Measurements from ENCODE around the gene IL17RA.

IL17RA gene

GRCh38 chr22:17104336-17104935 is 19.6 kb downstream of the IL17RA start:
- POLR2A ChIA-PET = no interaction called here

GRCh38 chr22:17105143-17106129 is 20.6 kb downstream of the IL17RA start:
- TF ChIP-seq ZEB2 (tag by site-specific recombination; IDR thresholded peaks at IDR 0.05) (no peak), ZNF791 (tag by site-specific recombination; IDR thresholded peaks at IDR 0.05) (no peak), PRDM6 (tag by site-specific recombination; IDR thresholded peaks at IDR 0.05) (no peak), ZNF670 (tag by site-specific recombination; IDR thresholded peaks at IDR 0.05; ENCODE audit: low read depth) (no peak), REST (tag by site-specific recombination; IDR thresholded peaks at IDR 0.05) (no peak), ZXDB (tag by site-specific recombination; IDR thresholded peaks at IDR 0.05) (no peak)
- TF ChIP-seq, protein P1, sequence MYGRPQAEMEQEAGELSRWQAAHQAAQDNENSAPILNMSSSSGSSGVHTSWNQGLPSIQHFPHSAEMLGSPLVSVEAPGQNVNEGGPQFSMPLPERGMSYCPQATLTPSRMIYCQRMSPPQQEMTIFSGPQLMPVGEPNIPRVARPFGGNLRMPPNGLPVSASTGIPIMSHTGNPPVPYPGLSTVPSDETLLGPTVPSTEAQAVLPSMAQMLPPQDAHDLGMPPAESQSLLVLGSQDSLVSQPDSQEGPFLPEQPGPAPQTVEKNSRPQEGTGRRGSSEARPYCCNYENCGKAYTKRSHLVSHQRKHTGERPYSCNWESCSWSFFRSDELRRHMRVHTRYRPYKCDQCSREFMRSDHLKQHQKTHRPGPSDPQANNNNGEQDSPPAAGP (tag by site-specific recombination; IDR thresholded peaks at IDR 0.05) = no peak
- TF ChIP-seq, protein P2, sequence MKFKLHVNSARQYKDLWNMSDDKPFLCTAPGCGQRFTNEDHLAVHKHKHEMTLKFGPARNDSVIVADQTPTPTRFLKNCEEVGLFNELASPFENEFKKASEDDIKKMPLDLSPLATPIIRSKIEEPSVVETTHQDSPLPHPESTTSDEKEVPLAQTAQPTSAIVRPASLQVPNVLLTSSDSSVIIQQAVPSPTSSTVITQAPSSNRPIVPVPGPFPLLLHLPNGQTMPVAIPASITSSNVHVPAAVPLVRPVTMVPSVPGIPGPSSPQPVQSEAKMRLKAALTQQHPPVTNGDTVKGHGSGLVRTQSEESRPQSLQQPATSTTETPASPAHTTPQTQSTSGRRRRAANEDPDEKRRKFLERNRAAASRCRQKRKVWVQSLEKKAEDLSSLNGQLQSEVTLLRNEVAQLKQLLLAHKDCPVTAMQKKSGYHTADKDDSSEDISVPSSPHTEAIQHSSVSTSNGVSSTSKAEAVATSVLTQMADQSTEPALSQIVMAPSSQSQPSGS (tag by site-specific recombination; IDR thresholded peaks at IDR 0.05; ENCODE audit: low read depth) = no peak
- ChIA-PET POLR2A (no interaction called here), CTCF (interaction anchor here (0.6 kb wide), 1 partner anchor 262 kb away, joined by 5 read pairs; no protein-coding TSS in a partner anchor)
- no peak overlapping the region for H3K27ac ChIP-seq (ENCODE audit: extremely low read depth, low read depth, low read length)
- no peaks in the 10 kb centered on the region for H3K9me3 ChIP-seq (ENCODE audit: control insufficient read depth, insufficient read depth, low read depth, low read length)
- peaks cover 5 to 91% of the 10 kb centered on the region in 2 experiments for H3K36me3 ChIP-seq (ENCODE audit: control insufficient read depth in 2 of 2, insufficient read depth in 1 of 2, low read length in 2 of 2)
- no peaks in the 10 kb centered on the region for H3K4me1 ChIP-seq (ENCODE audit: control insufficient read depth, insufficient read depth, low read length)
- H3K4me3 ChIP-seq (ENCODE audit: low read depth, low read length) = no peak overlapping the region

More at GRCh38 chr22:17104336-17104935, 19.6 kb downstream of the IL17RA start:
- no peak overlapping the region for H3K27ac ChIP-seq (ENCODE audit: extremely low read depth, low read depth, low read length)
- H3K36me3 ChIP-seq (ENCODE audit: control insufficient read depth in 2 of 2, insufficient read depth in 1 of 2, low read length in 2 of 2) = peaks cover 5 to 94% of the 10 kb centered on the region in 2 experiments
- no peaks in the 10 kb centered on the region for H3K9me3 ChIP-seq (ENCODE audit: control insufficient read depth, insufficient read depth, low read depth, low read length)
- TF ChIP-seq SP7 (tag by site-specific recombination; IDR thresholded peaks at IDR 0.05) = no peak
- TF ChIP-seq ZNF416 (tag by site-specific recombination; IDR thresholded peaks at IDR 0.05) = no peak
- no peak for TF ChIP-seq ZNF10 (tag by site-specific recombination; IDR thresholded peaks at IDR 0.05)
- TF ChIP-seq, protein P3, sequence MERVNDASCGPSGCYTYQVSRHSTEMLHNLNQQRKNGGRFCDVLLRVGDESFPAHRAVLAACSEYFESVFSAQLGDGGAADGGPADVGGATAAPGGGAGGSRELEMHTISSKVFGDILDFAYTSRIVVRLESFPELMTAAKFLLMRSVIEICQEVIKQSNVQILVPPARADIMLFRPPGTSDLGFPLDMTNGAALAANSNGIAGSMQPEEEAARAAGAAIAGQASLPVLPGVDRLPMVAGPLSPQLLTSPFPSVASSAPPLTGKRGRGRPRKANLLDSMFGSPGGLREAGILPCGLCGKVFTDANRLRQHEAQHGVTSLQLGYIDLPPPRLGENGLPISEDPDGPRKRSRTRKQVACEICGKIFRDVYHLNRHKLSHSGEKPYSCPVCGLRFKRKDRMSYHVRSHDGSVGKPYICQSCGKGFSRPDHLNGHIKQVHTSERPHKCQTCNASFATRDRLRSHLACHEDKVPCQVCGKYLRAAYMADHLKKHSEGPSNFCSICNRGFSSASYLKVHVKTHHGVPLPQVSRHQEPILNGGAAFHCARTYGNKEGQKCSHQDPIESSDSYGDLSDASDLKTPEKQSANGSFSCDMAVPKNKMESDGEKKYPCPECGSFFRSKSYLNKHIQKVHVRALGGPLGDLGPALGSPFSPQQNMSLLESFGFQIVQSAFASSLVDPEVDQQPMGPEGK (tag by site-specific recombination; IDR thresholded peaks at IDR 0.05) = no peak
- no peak for TF ChIP-seq ZEB2 (tag by site-specific recombination; IDR thresholded peaks at IDR 0.05)
- no peak for TF ChIP-seq KLF9 (tag by site-specific recombination; IDR thresholded peaks at IDR 0.05; ENCODE audit: low read depth)
- TF ChIP-seq ZNF791 (tag by site-specific recombination; IDR thresholded peaks at IDR 0.05) = no peak
- TF ChIP-seq ZNF768 (tag by site-specific recombination; IDR thresholded peaks at IDR 0.05) = no peak
- CTCF ChIA-PET = no interaction called here
- no peaks in the 10 kb centered on the region for H3K4me1 ChIP-seq (ENCODE audit: control insufficient read depth, insufficient read depth, low read length)
- H3K4me3 ChIP-seq (ENCODE audit: low read depth, low read length) = no peak overlapping the region
